H1 (cell line): ENCODE results near the gene ZNF582. TPM values are rescaled to one million over a fixed set of nuclear protein-coding genes. Genes with fewer than 3 reads are reported as not detected.

Source experiments
- CTCF ChIA-PET: fragments of 300-600 bp; sonication (Branson Sonifier 250); formaldehyde crosslinking; loops from one replicate; lab custom pipeline; 2021; ENCODE audit not compliant: partially characterized antibody; lab: Charles Lee
- POLR2A ChIA-PET: fragments of 300-600 bp; sonication (Branson Sonifier 250); formaldehyde crosslinking; loops from one replicate; lab custom pipeline; 2021; ENCODE audit warnings: inconsistent platforms; ENCODE audit not compliant: partially characterized antibody; lab: Charles Lee
- DNase-seq, 2 experiments: peaks; one replicate each; pipeline versions ENCODE4 v3.0.0 to v3.0.0-alpha.2; 2010 to 2022; ENCODE audit warnings: low spot score in 2 of 2, low read depth in 1 of 2, mixed read lengths in 1 of 2
- FAIRE-seq: peaks from 2 replicates; lab custom pipeline; 2011; peaks lifted over from hg19 to GRCh38; lab: Jason Lieb, UNC
- H2AFZ ChIP-seq: 2 replicates; pipeline ENCODE4 v1.8.1; 2012; ENCODE audit warnings: low read length, inconsistent platforms
- H2AK5ac ChIP-seq: 2 replicates; pipeline ENCODE4 v1.6.1; 2013; ENCODE audit warnings: low read depth, low read length
- H2BK120ac ChIP-seq: replicated peaks from 2 replicates; pipeline ENCODE3; 2013; ENCODE audit warnings: low read depth, low read length, inconsistent platforms
- H2BK12ac ChIP-seq: 2 replicates; pipeline ENCODE4 v1.6.1; 2013; ENCODE audit warnings: low read depth, low read length
- H2BK15ac ChIP-seq: 2 replicates; pipeline ENCODE4 v1.6.1; 2013; ENCODE audit warnings: low read length
- H2BK20ac ChIP-seq: 2 replicates; pipeline ENCODE4 v1.6.1; 2013; ENCODE audit warnings: low read length
- H2BK5ac ChIP-seq: 2 replicates; pipeline ENCODE4 v1.6.1; 2013; ENCODE audit warnings: low read depth, low read length
- H3K14ac ChIP-seq: 2 replicates; pipeline ENCODE4 v1.6.1; 2013; ENCODE audit warnings: inconsistent platforms; ENCODE audit not compliant: insufficient read length
- H3K18ac ChIP-seq: 2 replicates; pipeline ENCODE4 v1.6.1; 2013; ENCODE audit warnings: low read length; ENCODE audit errors: extremely low read depth
- H3K23ac ChIP-seq: 2 replicates; pipeline ENCODE4 v1.6.1; 2013; ENCODE audit warnings: inconsistent platforms; ENCODE audit not compliant: insufficient read length
- H3K23me2 ChIP-seq: 2 replicates; pipeline ENCODE4 v1.6.1; 2013; ENCODE audit warnings: low read depth, low read length
- H3K27ac ChIP-seq: 2 replicates; pipeline ENCODE4 v1.6.1; 2011; ENCODE audit warnings: low read depth, low read length, inconsistent platforms
- H3K27me3 ChIP-seq, 4 experiments: replicated peaks in 1 of 4; 1 replicate in 1 of 4; 2 replicates in 3 of 4; pipeline versions ENCODE4 v1.6.1 to v1.8.1; 2011 to 2013; ENCODE audit warnings: low read length in 3 of 4, mild to moderate bottlenecking in 3 of 4, inconsistent platforms in 2 of 4, mixed read lengths in 2 of 4, moderate library complexity in 1 of 4; ENCODE audit not compliant: control insufficient read depth in 3 of 4, insufficient read depth in 3 of 4; ENCODE audit errors: extremely low read depth in 1 of 4
- H3K36me3 ChIP-seq, 4 experiments: 2 replicates each; pipeline versions ENCODE4 v1.6.1 to v1.8.1; 2011 to 2013; ENCODE audit warnings: mild to moderate bottlenecking in 4 of 4, low read length in 3 of 4, moderate library complexity in 2 of 4, control low read depth in 1 of 4, inconsistent platforms in 1 of 4; ENCODE audit not compliant: insufficient read depth in 4 of 4, control insufficient read depth in 2 of 4
- H3K4ac ChIP-seq: replicated peaks from 2 replicates; pipeline ENCODE3; 2013; ENCODE audit warnings: low read length, low read depth, mixed read lengths, inconsistent platforms; ENCODE audit not compliant: insufficient read length
- H3K4me1 ChIP-seq, 4 experiments: replicated peaks in 1 of 4; 1 replicate in 1 of 4; 2 replicates in 3 of 4; pipeline versions ENCODE4 v1.6.1 to v1.8.1; 2011 to 2013; ENCODE audit warnings: low read length in 3 of 4, inconsistent platforms in 2 of 4, mixed read lengths in 1 of 4; ENCODE audit not compliant: insufficient read depth in 4 of 4, control insufficient read depth in 3 of 4
- H3K4me2 ChIP-seq, 2 experiments: 2 replicates each; pipeline versions ENCODE4 v1.6.1 to v1.8.1; 2011 to 2013; ENCODE audit warnings: low read depth in 2 of 2, low read length in 2 of 2, control low read depth in 1 of 2, inconsistent platforms in 1 of 2, mild to moderate bottlenecking in 1 of 2; ENCODE audit not compliant: insufficient read depth in 1 of 2
- H3K4me3 ChIP-seq, 4 experiments: fragments of 200-600, 300-600 bp in 1 of 4; sonication (generic), shearing (Covaris generic), sonication (Bioruptor Twin) in 1 of 4; 2 replicates each; pipeline versions ENCODE4 v1.5.1 to v1.8.1; 2011 to 2016; ENCODE audit warnings: low read length in 4 of 4, low read depth in 3 of 4, control low read depth in 2 of 4, inconsistent platforms in 2 of 4, mild to moderate bottlenecking in 2 of 4, mixed read lengths in 1 of 4, moderate library complexity in 1 of 4; ENCODE audit not compliant: insufficient read depth in 2 of 4; ENCODE audit errors: extremely low read depth in 1 of 4
- H3K56ac ChIP-seq: replicated peaks from 2 replicates; pipeline ENCODE3; 2013; ENCODE audit warnings: low read depth, mild to moderate bottlenecking, mixed read lengths, low read length, inconsistent platforms; ENCODE audit not compliant: insufficient read length
- H3K79me1 ChIP-seq: 2 replicates; pipeline ENCODE4 v1.6.1; 2013; ENCODE audit warnings: low read depth, low read length, control low read depth
- H3K79me2 ChIP-seq, 2 experiments: 2 replicates each; pipeline versions ENCODE4 v1.6.1 to v1.8.1; 2012 to 2013; ENCODE audit warnings: low read length in 2 of 2, mild to moderate bottlenecking in 2 of 2, inconsistent platforms in 1 of 2; ENCODE audit not compliant: insufficient read depth in 2 of 2, control insufficient read depth in 1 of 2
- H3K9ac ChIP-seq, 4 experiments: replicated peaks in 1 of 4; 1 replicate in 1 of 4; 2 replicates in 3 of 4; pipeline versions ENCODE4 v1.6.1 to v1.8.1; 2011 to 2013; ENCODE audit warnings: low read depth in 3 of 4, low read length in 3 of 4, control low read depth in 2 of 4, mild to moderate bottlenecking in 2 of 4, moderate library complexity in 2 of 4, inconsistent platforms in 1 of 4; ENCODE audit errors: extremely low read depth in 1 of 4
- H3K9me3 ChIP-seq, 2 experiments: 2 replicates each; pipeline versions ENCODE4 v1.6.1 to v1.8.1; 2012 to 2013; ENCODE audit warnings: mild to moderate bottlenecking in 2 of 2, moderate library complexity in 2 of 2, control low read depth in 1 of 2, inconsistent platforms in 1 of 2, low read depth in 1 of 2, low read length in 1 of 2, mixed read lengths in 1 of 2; ENCODE audit not compliant: insufficient read depth in 2 of 2
- H4K20me1 ChIP-seq, 2 experiments: replicated peaks in 1 of 2; 2 replicates each; pipeline versions ENCODE3 to v1.8.1; 2011 to 2013; ENCODE audit warnings: inconsistent platforms in 2 of 2, low read length in 2 of 2, mild to moderate bottlenecking in 1 of 2; ENCODE audit not compliant: insufficient read depth in 2 of 2, control insufficient read depth in 1 of 2
- H4K5ac ChIP-seq: 2 replicates; pipeline ENCODE4 v1.6.1; 2013; ENCODE audit warnings: low read length, low read depth, mixed read lengths, inconsistent platforms; ENCODE audit not compliant: insufficient read length
- H4K8ac ChIP-seq: 2 replicates; pipeline ENCODE4 v1.8.0; 2013; ENCODE audit warnings: mild to moderate bottlenecking, moderate library complexity, low read length, inconsistent platforms; ENCODE audit not compliant: insufficient read depth; ENCODE audit errors: extremely low read depth
- H4K91ac ChIP-seq: replicated peaks from 2 replicates; pipeline ENCODE3; 2013; ENCODE audit warnings: low read length, mixed read lengths, inconsistent platforms; ENCODE audit not compliant: insufficient read length
- EGR1 ChIP-seq: IDR thresholded peaks from 2 replicates; pipeline ENCODE4 v1.6.1; 2011; ENCODE audit warnings: low read depth, low read length, borderline replicate concordance
- HDAC2 ChIP-seq, 2 experiments: fragments of 300-600 bp in 1 of 2; sonication (generic) in 1 of 2; IDR thresholded peaks; 2 replicates each; pipeline ENCODE4 v1.6.1; 2011 to 2012; ENCODE audit warnings: low read depth in 2 of 2, low read length in 2 of 2, mild to moderate bottlenecking in 2 of 2, moderate library complexity in 2 of 2, borderline replicate concordance in 1 of 2, inconsistent platforms in 1 of 2
- POU5F1 ChIP-seq: IDR thresholded peaks from 2 replicates; pipeline ENCODE4 v1.6.1; 2011; ENCODE audit warnings: low read depth, mild to moderate bottlenecking, low read length, moderate library complexity
- USF2 ChIP-seq: IDR thresholded peaks from 2 replicates; pipeline ENCODE4 v1.6.1; 2011; ENCODE audit warnings: low read length, improper control_type of control experiment
- ZNF274 ChIP-seq: IDR thresholded peaks from 2 replicates; pipeline ENCODE4 v1.7.0; 2012; ENCODE audit warnings: low read length, borderline replicate concordance; ENCODE audit errors: extremely low read depth
- WGBS, 2 experiments: shearing (Covaris generic) in 1 of 2; methylation state at CpG; one replicate each; pipeline versions ENCODE4 v1.1.6 to v1.1.7; 2013 to 2015; ENCODE audit warnings: low lambda C conversion rate in 2 of 2, mixed read lengths in 2 of 2, inconsistent platforms in 1 of 2, low coverage in 1 of 2, missing lambda C conversion rate in 1 of 2; ENCODE audit not compliant: insufficient replicate concordance in 2 of 2, insufficient coverage in 1 of 2, insufficient read length in 1 of 2; ENCODE audit errors: extremely low coverage in 1 of 2, missing lambda C conversion rate in 1 of 2; 5-methylcytosine and 5-hydroxymethylcytosine counted together
- polyA plus RNA-seq, 7 experiments: library from polyadenylated mRNA; depleted of rRNA in 3 of 7; stranded (reverse) in 5 of 7; unstranded in 2 of 7; fragments of >200 nt in 5 of 7; fragments of 200-250 nt in 2 of 7; gene quantifications; 1 replicate in 5 of 7; 2 replicates in 1 of 7; 4 replicates in 1 of 7; pipeline versions ENCODE4 v1.2.1 to v1.2.3, GENCODE V29; 2011 to 2013; ENCODE audit warnings: missing spikeins in 2 of 7, mixed read lengths in 2 of 7
- total RNA-seq: library from RNA; stranded (reverse); fragmentation: NEBNext Ultra II Directional; extraction: Animal tissue kit (Norgen Biotek cat#: 25700); gene quantifications from 2 replicates; pipeline ENCODE4 v1.2.1, GENCODE V29; 2021

The ZNF582 gene
- total and polyA plus RNA-seq, 2 of the 8 experiments (the other 6 are each of a cell fraction or from before 2014, with no cell fraction given) = 3.8 to 5.8 TPM

GRCh38 chr19:56377105-56377924 is 16.0 kb downstream of the ZNF582 start:
- ChIA-PET CTCF (no interaction called here), POLR2A (interaction anchor here (1.0 to 5.8 kb wide), 3 partner anchors 9 to 10 kb away, joined by 4 to 41 read pairs (median 5); no protein-coding TSS in a partner anchor)
- Histone ChIP-seq H4K91ac (no peak overlapping the region), H4K8ac (no peak overlapping the region), H3K36me3 (peaks cover 15 to 60% (median 52%) of the 10 kb centered on the region in 4 experiments), H3K18ac (no peak overlapping the region), H3K9ac (no peak overlapping the region), H3K23me2 (no peaks in the 10 kb centered on the region), H3K79me1 (no peaks in the 10 kb centered on the region), H3K23ac (no peak overlapping the region), H3K4me1 (no peaks in the 10 kb centered on the region), H3K27me3 (no peaks in the 10 kb centered on the region), H3K4ac (no peak overlapping the region), H2AFZ (no peak overlapping the region), H3K4me2 (no peak overlapping the region), H3K56ac (no peak overlapping the region), H3K9me3 (peaks cover 7 to 13% of the 10 kb centered on the region in 2 experiments; a peak in 2 of 4 replicates), H2BK20ac (no peak overlapping the region), H2BK12ac (no peak overlapping the region), H3K27ac (no peak overlapping the region), H2BK5ac (no peak overlapping the region), H3K14ac (no peak overlapping the region), H3K4me3 (no peak overlapping the region), H4K5ac (no peak overlapping the region), H3K79me2 (no peaks in the 10 kb centered on the region), H2BK15ac (no peak overlapping the region), H4K20me1 (no peaks in the 10 kb centered on the region), H2BK120ac (no peak overlapping the region), H2AK5ac (no peak overlapping the region)
- no peak for DNase-seq
- WGBS, 2 experiments = 96% methylated on average over 11 of the region's 11 CpGs; no CpG with 5 or more reads in 1 of the 2 experiments
- FAIRE-seq = no peak
- TF ChIP-seq USF2 (no peak), ZNF274 (peak; percentile 37; the same call in 1 of the 2 replicates), POU5F1 (no peak), EGR1 (no peak), HDAC2 (IDR thresholded peaks at IDR 0.05; ENCODE audit: borderline replicate concordance in 1 of 2, low read depth in 2 of 2, low read length in 2 of 2) (no peak)
